ENCODE results near the gene MANSC4.

GRCh38 chr12:27778206-27778605, 1.8 kb downstream of the MANSC4 start:
- TF ChIP-seq EZH2 (IDR thresholded peaks at IDR 0.05) (no peak), POLR2AphosphoS5 (IDR thresholded peaks at IDR 0.05; ENCODE audit: borderline replicate concordance, low read depth, low read length) (no peak)

All from SK-N-MC (cell line).